Trophoblast cell (in vitro differentiated cells and primary cell): ENCODE measurements around the gene CACNA1C.
A peak's percentile ranks its signal among the peaks of the same experiment; 100 is the strongest.

ENCODE experiments used
- DNase-seq, 2 donors: peaks; one replicate each; pipeline ENCODE4 v3.0.0-alpha.2; 2016
- H2AFZ ChIP-seq: 2 replicates; pipeline ENCODE4 v1.6.1; 2013; ENCODE audit warnings: low read length, moderate library complexity, mild to moderate bottlenecking; ENCODE audit not compliant: insufficient read depth, poor library complexity
- H2AK5ac ChIP-seq: 2 replicates; pipeline ENCODE4 v1.6.1; 2013; ENCODE audit warnings: mild to moderate bottlenecking, low read length
- H2BK120ac ChIP-seq: 2 replicates; pipeline ENCODE4 v1.6.1; 2013; ENCODE audit warnings: low read length, mild to moderate bottlenecking, moderate library complexity; ENCODE audit not compliant: insufficient read depth, poor library complexity
- H2BK12ac ChIP-seq: 2 replicates; pipeline ENCODE4 v1.6.1; 2013; ENCODE audit warnings: mild to moderate bottlenecking, low read length, moderate library complexity
- H2BK5ac ChIP-seq: 2 replicates; pipeline ENCODE4 v1.6.1; 2013; ENCODE audit warnings: low read length, low read depth, moderate library complexity, mild to moderate bottlenecking; ENCODE audit not compliant: poor library complexity
- H3K14ac ChIP-seq: 2 replicates; pipeline ENCODE4 v1.6.1; 2013; ENCODE audit warnings: mild to moderate bottlenecking, low read length
- H3K18ac ChIP-seq: 2 replicates; pipeline ENCODE4 v1.6.1; 2013; ENCODE audit warnings: mild to moderate bottlenecking, low read length
- H3K23ac ChIP-seq: 2 replicates; pipeline ENCODE4 v1.6.1; 2013; ENCODE audit warnings: low read length
- H3K27ac ChIP-seq: 2 replicates; pipeline ENCODE4 v1.5.1; 2013; ENCODE audit warnings: low read depth, mild to moderate bottlenecking, inconsistent platforms, low read length, moderate library complexity
- H3K27me3 ChIP-seq: 2 replicates; pipeline ENCODE4 v1.6.1; 2013; ENCODE audit warnings: inconsistent platforms, mild to moderate bottlenecking, low read length, moderate library complexity; ENCODE audit not compliant: insufficient read depth
- H3K36me3 ChIP-seq, 2 experiments: 1 replicate in 1 of 2; 2 replicates in 1 of 2; pipeline ENCODE4 v1.6.1; 2013; ENCODE audit warnings: low read length in 2 of 2, mild to moderate bottlenecking in 2 of 2, moderate library complexity in 1 of 2; ENCODE audit not compliant: insufficient read depth in 2 of 2, control insufficient read depth in 1 of 2
- H3K4ac ChIP-seq: 2 replicates; pipeline ENCODE4 v1.6.1; 2013; ENCODE audit warnings: low read depth, mild to moderate bottlenecking, low read length, moderate library complexity
- H3K4me1 ChIP-seq, 2 experiments: 1 replicate in 1 of 2; 2 replicates in 1 of 2; pipeline ENCODE4 v1.6.1; 2013; ENCODE audit warnings: low read length in 2 of 2, mild to moderate bottlenecking in 2 of 2, moderate library complexity in 1 of 2; ENCODE audit not compliant: insufficient read depth in 2 of 2, control insufficient read depth in 1 of 2
- H3K4me2 ChIP-seq: 2 replicates; pipeline ENCODE4 v1.6.1; 2013; ENCODE audit warnings: inconsistent platforms, mild to moderate bottlenecking, low read length, moderate library complexity
- H3K4me3 ChIP-seq: 2 replicates; pipeline ENCODE4 v1.5.1; 2013; ENCODE audit warnings: mild to moderate bottlenecking, low read depth, low read length, inconsistent platforms
- H3K79me1 ChIP-seq: one replicate; pipeline ENCODE4 v1.6.1; 2013; ENCODE audit warnings: low read length
- H3K79me2 ChIP-seq: 2 replicates; pipeline ENCODE4 v1.6.1; 2013; ENCODE audit warnings: low read length, mild to moderate bottlenecking; ENCODE audit not compliant: control insufficient read depth, insufficient read depth, poor library complexity
- H3K9ac ChIP-seq: 2 replicates; pipeline ENCODE4 v1.6.1; 2013; ENCODE audit warnings: mild to moderate bottlenecking, low read length
- H3K9me3 ChIP-seq: 2 replicates; pipeline ENCODE4 v1.6.1; 2013; ENCODE audit warnings: low read depth, mild to moderate bottlenecking, control low read depth, inconsistent platforms, low read length; ENCODE audit not compliant: insufficient read depth
- H4K12ac ChIP-seq: 2 replicates; pipeline ENCODE4 v1.6.1; 2013; ENCODE audit warnings: low read depth, mild to moderate bottlenecking, low read length, moderate library complexity
- H4K8ac ChIP-seq: 2 replicates; pipeline ENCODE4 v1.6.1; 2013; ENCODE audit warnings: low read depth, mild to moderate bottlenecking, low read length, moderate library complexity
- H4K91ac ChIP-seq: one replicate; pipeline ENCODE4 v1.6.1; 2013; ENCODE audit warnings: low read depth, mild to moderate bottlenecking, low read length, moderate library complexity
- whole genome bisulfite sequencing: extraction: QIAGEN DNeasy Blood & Tissue Kit; methylation state at CpG from one replicate; pipeline ENCODE4 v1.1.7; 2013; ENCODE audit warnings: missing lambda C conversion rate; ENCODE audit not compliant: insufficient read length, insufficient coverage; ENCODE audit errors: extremely low coverage; 5-methylcytosine and 5-hydroxymethylcytosine counted together

Gene CACNA1C

GRCh38 chr12:2689393-2689792 lies 636.6 kb downstream of the CACNA1C start:
- no peak for DNase-seq
- no peak overlapping the region for H2AFZ ChIP-seq
- H2AK5ac ChIP-seq, result no peak overlapping the region
- H4K12ac ChIP-seq, result no peak overlapping the region
- H3K4ac ChIP-seq, result no peak overlapping the region
- H2BK12ac ChIP-seq, result no peak overlapping the region
- H3K9me3 ChIP-seq, result peaks cover 2% of the 10 kb centered on the region
- peaks cover 2% of the 10 kb centered on the region for H3K79me2 ChIP-seq
- WGBS, result no CpG with 5 or more reads among the region's 9 CpGs
- H3K27ac ChIP-seq, result no peak overlapping the region
- H3K4me2 ChIP-seq, result no peak overlapping the region
- H3K14ac ChIP-seq, result no peak overlapping the region
- H3K18ac ChIP-seq, result no peak overlapping the region
- H2BK5ac ChIP-seq, result no peak overlapping the region
- H3K27me3 ChIP-seq, result no peaks in the 10 kb centered on the region
- H4K91ac ChIP-seq, result no peak overlapping the region
- H3K79me1 ChIP-seq, result peaks cover 4% of the 10 kb centered on the region
- peaks cover 0 to 2% of the 10 kb centered on the region in 2 experiments for H3K4me1 ChIP-seq
- H4K8ac ChIP-seq, result no peak overlapping the region
- no peak overlapping the region for H3K9ac ChIP-seq
- peaks cover 0 to 8% of the 10 kb centered on the region in 2 experiments for H3K36me3 ChIP-seq
- no peak overlapping the region for H3K4me3 ChIP-seq
- no peak overlapping the region for H3K23ac ChIP-seq
- no peak overlapping the region for H2BK120ac ChIP-seq

GRCh38 chr12:2689879-2690278 lies 637.1 kb downstream of the CACNA1C start:
- Histone ChIP-seq H4K12ac (no peak overlapping the region), H3K36me3 (peaks cover 0 to 8% of the 10 kb centered on the region in 2 experiments), H3K18ac (no peak overlapping the region), H3K4me1 (peaks cover 0 to 2% of the 10 kb centered on the region in 2 experiments), H3K4me3 (no peak overlapping the region), H3K4me2 (no peak overlapping the region), H4K8ac (no peak overlapping the region), H2BK12ac (no peak overlapping the region), H2AK5ac (no peak overlapping the region), H3K79me1 (peaks cover 4% of the 10 kb centered on the region), H4K91ac (no peak overlapping the region), H3K9me3 (peaks cover 2% of the 10 kb centered on the region), H2BK120ac (no peak overlapping the region), H3K9ac (no peak overlapping the region), H3K14ac (no peak overlapping the region), H2BK5ac (no peak overlapping the region), H3K27ac (no peak overlapping the region), H3K27me3 (no peaks in the 10 kb centered on the region), H2AFZ (no peak overlapping the region), H3K4ac (no peak overlapping the region), H3K23ac (no peak overlapping the region), H3K79me2 (peaks cover 2% of the 10 kb centered on the region)
- WGBS, result no CpG with 5 or more reads among the region's 8 CpGs
- no peak for DNase-seq

GRCh38 chr12:2690348-2691005 lies 637.7 kb downstream of the CACNA1C start:
- no CpG with 5 or more reads among the region's 14 CpGs for WGBS
- Histone ChIP-seq H2BK120ac (no peak overlapping the region), H3K14ac (no peak overlapping the region), H4K8ac (no peak overlapping the region), H3K79me1 (peaks cover 4% of the 10 kb centered on the region), H3K27me3 (no peaks in the 10 kb centered on the region), H3K27ac (no peak overlapping the region), H4K91ac (no peak overlapping the region), H3K36me3 (peaks cover 0 to 8% of the 10 kb centered on the region in 2 experiments), H3K4ac (no peak overlapping the region), H4K12ac (no peak overlapping the region), H3K9me3 (peaks cover 2% of the 10 kb centered on the region), H3K4me1 (peaks cover 0 to 2% of the 10 kb centered on the region in 2 experiments), H3K79me2 (peaks cover 2% of the 10 kb centered on the region), H3K4me3 (peak overlapping the region; percentile 3), H2AFZ (peak overlapping the region; percentile 2), H3K9ac (no peak overlapping the region), H3K23ac (no peak overlapping the region), H2BK5ac (no peak overlapping the region), H2BK12ac (no peak overlapping the region), H3K4me2 (peak overlapping the region; percentile 81), H2AK5ac (no peak overlapping the region), H3K18ac (no peak overlapping the region)
- no peak for DNase-seq

DNA sequence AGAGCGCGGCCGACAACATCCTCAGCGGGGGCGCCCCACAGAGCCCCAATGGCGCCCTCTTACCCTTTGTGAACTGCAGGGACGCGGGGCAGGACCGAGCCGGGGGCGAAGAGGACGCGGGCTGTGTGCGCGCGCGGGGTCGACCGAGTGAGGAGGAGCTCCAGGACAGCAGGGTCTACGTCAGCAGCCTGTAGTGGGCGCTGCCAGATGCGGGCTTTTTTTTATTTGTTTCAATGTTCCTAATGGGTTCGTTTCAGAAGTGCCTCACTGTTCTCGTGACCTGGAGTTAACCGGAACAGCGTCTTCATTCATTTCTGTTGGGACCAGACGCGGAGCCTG lies 638.2 kb downstream of the CACNA1C start:
- no peaks in the 10 kb centered on the region for H3K27me3 ChIP-seq
- peak overlapping the region; percentile 70 for H4K12ac ChIP-seq
- DNase-seq, result peak in 1 of 2 donors; percentile 39
- H3K9ac ChIP-seq, result no peak overlapping the region
- H3K23ac ChIP-seq, result no peak overlapping the region
- no peak overlapping the region for H2AK5ac ChIP-seq
- H2BK120ac ChIP-seq, result no peak overlapping the region
- no peak overlapping the region for H4K91ac ChIP-seq
- H3K27ac ChIP-seq, result no peak overlapping the region
- H3K4ac ChIP-seq, result no peak overlapping the region
- H2BK5ac ChIP-seq, result no peak overlapping the region
- no peak overlapping the region for H2BK12ac ChIP-seq
- H2AFZ ChIP-seq, result peak overlapping the region; percentile 69
- peak overlapping the region; percentile 81 for H3K4me2 ChIP-seq
- H3K4me1 ChIP-seq, result peaks cover 0 to 2% of the 10 kb centered on the region in 2 experiments
- peaks cover 0 to 8% of the 10 kb centered on the region in 2 experiments for H3K36me3 ChIP-seq
- H3K9me3 ChIP-seq, result peaks cover 2% of the 10 kb centered on the region
- no CpG with 5 or more reads among the region's 28 CpGs for WGBS
- peaks cover 2% of the 10 kb centered on the region for H3K79me2 ChIP-seq
- H3K79me1 ChIP-seq, result peaks cover 4% of the 10 kb centered on the region
- peak overlapping the region; percentile 69 for H3K4me3 ChIP-seq
- peak overlapping the region; percentile 81 for H4K8ac ChIP-seq
- H3K14ac ChIP-seq, result no peak overlapping the region
- no peak overlapping the region for H3K18ac ChIP-seq
